Neural cell (in vitro differentiated cells): ENCODE results near the gene GHRH. TPM values are rescaled to one million over a fixed set of nuclear protein-coding genes. Genes with fewer than 3 reads are reported as not detected.

Source experiments
- H2AFZ ChIP-seq: fragments of 200-600, 300-800 bp; sonication (generic), shearing (Covaris generic); 2 replicates; pipeline ENCODE4 v1.6.0; 2014; ENCODE audit warnings: low read depth, mild to moderate bottlenecking, antibody characterized with exemption, low read length, moderate library complexity
- H3F3A ChIP-seq: fragments of 200-600 bp; shearing (Covaris generic); 2 replicates; pipeline ENCODE4 v1.6.1; 2016; ENCODE audit warnings: mild to moderate bottlenecking, moderate library complexity, mixed read lengths, antibody characterized with exemption, low read length; ENCODE audit not compliant: insufficient read depth, poor library complexity, severe bottlenecking
- H3K27ac ChIP-seq: fragments of 200-600, 300-800 bp; sonication (generic), shearing (Covaris generic); 2 replicates; pipeline ENCODE4 v1.5.1; 2014; ENCODE audit warnings: mild to moderate bottlenecking, low read length, moderate library complexity
- H3K27me3 ChIP-seq: fragments of 300-800, 200-600 bp; sonication (generic), shearing (Covaris generic); 2 replicates; pipeline ENCODE4 v1.6.0; 2014; ENCODE audit warnings: mild to moderate bottlenecking, low read depth, low read length, moderate library complexity; ENCODE audit not compliant: insufficient read depth
- H3K36me3 ChIP-seq: fragments of 300-800, 200-600 bp; sonication (generic), shearing (Covaris generic); 2 replicates; pipeline ENCODE4 v1.5.1; 2014; ENCODE audit warnings: mild to moderate bottlenecking, antibody characterized with exemption, low read length, moderate library complexity; ENCODE audit not compliant: insufficient read depth
- H3K4me2 ChIP-seq: fragments of 300-800, 200-600 bp; sonication (generic), shearing (Covaris generic); 2 replicates; pipeline ENCODE4 v1.6.0; 2014; ENCODE audit warnings: mild to moderate bottlenecking, low read length
- H3K4me3 ChIP-seq: fragments of 300-800, 200-600 bp; sonication (generic), shearing (Covaris generic); 2 replicates; pipeline ENCODE4 v1.5.1; 2014; ENCODE audit warnings: mild to moderate bottlenecking, low read length, moderate library complexity
- H3K79me2 ChIP-seq: fragments of 200-600 bp; shearing (Covaris generic); replicated peaks from 2 replicates; pipeline ENCODE4 v1.6.0; 2014; ENCODE audit warnings: mild to moderate bottlenecking, low read length, moderate library complexity; ENCODE audit not compliant: insufficient read depth
- H3K9ac ChIP-seq: fragments of 300-800, 200-600 bp; sonication (generic), shearing (Covaris generic); 2 replicates; pipeline ENCODE4 v1.6.1; 2016; ENCODE audit warnings: mild to moderate bottlenecking, low read length, mixed read lengths
- H3K9me2 ChIP-seq: fragments of 200-600 bp; shearing (Covaris generic); 2 replicates; pipeline ENCODE4 v1.6.1; 2016; ENCODE audit warnings: mild to moderate bottlenecking, low read length, mixed read lengths; ENCODE audit not compliant: insufficient read depth
- H3K9me3 ChIP-seq: fragments of 200-600, 300-800 bp; sonication (generic), shearing (Covaris generic); 2 replicates; pipeline ENCODE4 v1.6.1; 2016; ENCODE audit warnings: mild to moderate bottlenecking, mixed run types, low read length, moderate library complexity, mixed read lengths
- H4K20me1 ChIP-seq: fragments of 200-600 bp; shearing (Covaris generic); 2 replicates; pipeline ENCODE4 v1.6.1; 2016; ENCODE audit warnings: mild to moderate bottlenecking, mixed run types; ENCODE audit not compliant: insufficient read depth
- CTCF ChIP-seq: fragments of 450-650 bp; IDR thresholded peaks from 2 replicates; pipeline ENCODE4 v1.5.1; 2014; ENCODE audit warnings: antibody characterized with exemption, mild to moderate bottlenecking, moderate library complexity; ENCODE audit not compliant: poor library complexity, severe bottlenecking
- EP300 ChIP-seq: fragments of 450-650 bp; conservative IDR thresholded peaks from 2 replicates; pipeline ENCODE4 v1.6.1; 2014; ENCODE audit warnings: antibody characterized with exemption, mild to moderate bottlenecking, moderate library complexity; ENCODE audit not compliant: poor library complexity, severe bottlenecking
- EZH2 ChIP-seq: fragments of 200-600, 300-800 bp; shearing (Covaris generic), sonication (generic); IDR thresholded peaks from 2 replicates; pipeline ENCODE4 v1.6.1; 2014; ENCODE audit warnings: antibody characterized with exemption, low read length, borderline replicate concordance, mild to moderate bottlenecking; ENCODE audit not compliant: insufficient read depth, poor library complexity, severe bottlenecking
- MXI1 ChIP-seq: fragments of 450-650 bp; conservative IDR thresholded peaks from 2 replicates; pipeline ENCODE4 v1.6.1; 2014; ENCODE audit warnings: antibody characterized with exemption, mild to moderate bottlenecking; ENCODE audit not compliant: poor library complexity, severe bottlenecking
- POLR2AphosphoS5 ChIP-seq: IDR thresholded peaks from 2 replicates; pipeline ENCODE4 v1.6.1; 2012
- RAD21 ChIP-seq: fragments of 450-650 bp; conservative IDR thresholded peaks from 2 replicates; pipeline ENCODE4 v1.6.1; 2014; ENCODE audit warnings: antibody characterized with exemption, mild to moderate bottlenecking, moderate library complexity
- REST ChIP-seq: IDR thresholded peaks from 2 replicates; pipeline ENCODE4 v1.6.1; 2012; ENCODE audit warnings: borderline replicate concordance
- SMC3 ChIP-seq: fragments of 450-650 bp; conservative IDR thresholded peaks from 2 replicates; pipeline ENCODE4 v1.6.1; 2014; ENCODE audit warnings: antibody characterized with exemption, mild to moderate bottlenecking, moderate library complexity; ENCODE audit not compliant: poor library complexity
- TAF1 ChIP-seq: IDR thresholded peaks from 2 replicates; pipeline ENCODE4 v1.6.1; 2012; ENCODE audit warnings: low read depth
- polyA plus RNA-seq: library from polyadenylated mRNA; depleted of rRNA; stranded (reverse); fragments of >200 nt; gene quantifications from 2 replicates; pipeline ENCODE4 v1.2.3, GENCODE V29; 2014

GHRH gene
- polyA plus RNA-seq, 1 donor from 2014 or later = not detected

GRCh38 chr20:37265152-37265551 is 3.5 kb upstream of the GHRH start:
- Histone ChIP-seq H3K9ac (no peak overlapping the region), H3K27ac (no peak overlapping the region)

GRCh38 chr20:37263686-37264085 is 2.1 kb upstream of the GHRH start:
- Histone ChIP-seq H3K9me2 (no peaks in the 10 kb centered on the region), H3K9me3 (no peaks in the 10 kb centered on the region), H3K9ac (no peak overlapping the region), H3K4me3 (no peak overlapping the region), H3K27ac (no peak overlapping the region), H4K20me1 (no peaks in the 10 kb centered on the region), H3K27me3 (no peaks in the 10 kb centered on the region), H3F3A (peaks cover 5% of the 10 kb centered on the region), H3K4me2 (no peak overlapping the region), H3K36me3 (no peaks in the 10 kb centered on the region), H3K79me2 (no peaks in the 10 kb centered on the region), H2AFZ (no peak overlapping the region)
- TF ChIP-seq EP300 (no peak), POLR2AphosphoS5 (no peak), SMC3 (no peak), TAF1 (no peak), EZH2 (no peak), MXI1 (no peak), REST (no peak), RAD21 (no peak)

More at GRCh38 chr20:37265152-37265551, 3.5 kb upstream of the GHRH start:
- no peaks in the 10 kb centered on the region for H3K79me2 ChIP-seq
- no peaks in the 10 kb centered on the region for H3K9me2 ChIP-seq
- H3K4me3 ChIP-seq = no peak overlapping the region
- no peak overlapping the region for H3K4me2 ChIP-seq
- TF ChIP-seq TAF1 = no peak
- TF ChIP-seq SMC3 = no peak
- no peak for TF ChIP-seq MXI1
- TF ChIP-seq REST = no peak
- no peak for TF ChIP-seq EP300
- no peak for TF ChIP-seq EZH2
- no peak for TF ChIP-seq RAD21
- TF ChIP-seq CTCF = no peak
- TF ChIP-seq POLR2AphosphoS5 = no peak
- no peaks in the 10 kb centered on the region for H4K20me1 ChIP-seq
- no peaks in the 10 kb centered on the region for H3K36me3 ChIP-seq
- no peak overlapping the region for H2AFZ ChIP-seq
- H3K9me3 ChIP-seq = no peaks in the 10 kb centered on the region
- H3F3A ChIP-seq = peaks cover 5% of the 10 kb centered on the region
- no peaks in the 10 kb centered on the region for H3K27me3 ChIP-seq
